BLaER1 treated with 17β-estradiol and CSF1 and Interleukin-3, amounts not matched to agents 10 nM and 100 nM (cell line): ENCODE data around the gene UNC13D.
A peak's percentile ranks its signal among the peaks of the same experiment; 100 is the strongest.

Experiments
- H3K27ac ChIP-seq, 11 experiments: shearing (Covaris generic); formaldehyde crosslinking; 2 replicates each; pipeline ENCODE4 v1.8.1; 2022
- H3K27me3 ChIP-seq, 11 experiments: shearing (Covaris generic); formaldehyde crosslinking; 2 replicates each; pipeline ENCODE4 v1.8.1; 2022
- H3K36me3 ChIP-seq, 11 experiments: shearing (Covaris generic); formaldehyde crosslinking; 2 replicates each; pipeline ENCODE4 v1.8.1; 2022
- H3K4me1 ChIP-seq, 10 experiments: shearing (Covaris generic); formaldehyde crosslinking; 2 replicates each; pipeline ENCODE4 v1.8.1; 2022
- H3K4me2 ChIP-seq, 11 experiments: shearing (Covaris generic); formaldehyde crosslinking; 2 replicates each; pipeline ENCODE4 v1.8.1; 2022
- H3K4me3 ChIP-seq, 10 experiments: shearing (Covaris generic); formaldehyde crosslinking; 2 replicates each; pipeline ENCODE4 v1.8.1; 2022
- H3K9ac ChIP-seq, 11 experiments: shearing (Covaris generic); formaldehyde crosslinking; 2 replicates each; pipeline ENCODE4 v1.8.1; 2022
- H3K9me3 ChIP-seq, 11 experiments: shearing (Covaris generic); formaldehyde crosslinking; replicated peaks in 1 of 11; 2 replicates each; pipeline ENCODE4 v1.8.1; 2022
- H4K20me1 ChIP-seq, 11 experiments: shearing (Covaris generic); formaldehyde crosslinking; 2 replicates each; pipeline ENCODE4 v1.8.1; 2022
- Cebpa-rat ChIP-seq, 11 experiments: shearing (Covaris generic); IDR thresholded peaks; 2 replicates each; pipeline ENCODE4 v1.8.1; 2022

UNC13D gene

DNA sequence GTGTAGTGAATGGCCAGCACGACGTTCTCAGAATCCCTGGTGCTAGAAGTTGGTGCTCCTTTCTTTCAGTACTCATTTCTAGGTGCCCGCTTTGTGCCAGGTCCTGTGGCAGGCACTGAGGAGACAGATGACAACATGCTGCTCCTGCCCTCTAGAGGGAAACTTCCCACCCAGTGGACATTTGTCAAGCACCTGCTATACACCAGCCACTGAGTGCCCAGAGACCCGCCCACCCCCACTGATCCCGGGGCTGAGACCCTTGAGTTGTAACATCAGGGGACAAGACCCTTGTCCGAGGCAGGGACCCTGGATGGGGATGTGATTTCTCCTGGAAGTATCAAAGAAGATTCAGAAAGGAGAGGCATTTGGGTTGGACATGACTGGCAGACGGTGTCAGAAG lies 25.1 kb downstream of the UNC13D start:
- TF ChIP-seq Cebpa-rat (IDR thresholded peaks at IDR 0.05): no peak
- Histone ChIP-seq H4K20me1 (peaks cover 0 to 84% (median 20%) of the 10 kb centered on the region in 11 experiments; a peak in 13 of 22 replicates), H3K27me3 (no peaks in the 10 kb centered on the region), H3K4me1 (peaks cover 0 to 11% (median 3%) of the 10 kb centered on the region in 10 experiments; a peak in 8 of 20 replicates), H3K4me3 (no peak overlapping the region), H3K27ac (no peak overlapping the region), H3K9ac (peak overlapping the region in 1 of 11 experiments; percentile 2; a peak in 2 of 22 replicates), H3K9me3 (no peaks in the 10 kb centered on the region), H3K4me2 (no peak overlapping the region), H3K36me3 (peaks cover 96 to 100% (median 99%) of the 10 kb centered on the region in 11 experiments)

DNA sequence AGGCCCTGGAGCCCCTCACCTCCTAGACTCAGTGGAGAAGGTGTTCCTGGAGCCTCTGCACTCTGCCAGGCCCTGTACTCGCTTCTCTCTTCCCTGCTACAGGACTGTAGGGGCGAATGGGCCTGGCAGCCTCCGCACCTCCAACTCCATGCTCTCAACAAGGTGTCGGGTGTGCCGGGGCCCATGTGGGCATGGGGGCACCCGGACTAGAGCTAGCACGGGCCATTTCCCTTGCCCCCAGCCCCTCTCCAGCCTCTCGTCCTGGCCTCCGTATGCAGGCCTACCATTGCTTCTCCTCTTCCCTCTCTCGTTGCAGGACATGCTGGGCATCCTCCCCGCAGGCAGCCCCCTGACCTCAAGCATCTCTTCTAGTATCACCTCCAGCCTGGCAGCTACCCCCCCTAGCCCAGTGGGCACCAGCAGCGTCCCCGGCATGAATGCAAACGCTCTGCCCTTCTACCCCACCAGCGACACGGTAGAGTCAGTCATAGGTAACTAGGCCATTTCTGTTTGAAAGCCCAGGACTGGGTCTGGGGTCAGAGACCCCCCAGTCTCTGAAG lies 25.8 kb downstream of the UNC13D start:
- H3K27ac ChIP-seq: no peak overlapping the region
- H4K20me1 ChIP-seq: peaks cover 0 to 84% (median 14%) of the 10 kb centered on the region in 11 experiments; a peak in 14 of 22 replicates
- TF ChIP-seq Cebpa-rat (IDR thresholded peaks at IDR 0.05): no peak
- H3K27me3 ChIP-seq: no peaks in the 10 kb centered on the region
- H3K4me2 ChIP-seq: no peak overlapping the region
- no peak overlapping the region for H3K4me3 ChIP-seq
- H3K4me1 ChIP-seq: peaks cover 0 to 11% (median 0%) of the 10 kb centered on the region in 10 experiments; a peak in 5 of 20 replicates
- peak overlapping the region in 2 of 11 experiments; percentile 17 to 29; a peak in 3 of 22 replicates for H3K9ac ChIP-seq
- peaks cover 96 to 100% (median 99%) of the 10 kb centered on the region in 11 experiments for H3K36me3 ChIP-seq
- no peaks in the 10 kb centered on the region for H3K9me3 ChIP-seq

DNA sequence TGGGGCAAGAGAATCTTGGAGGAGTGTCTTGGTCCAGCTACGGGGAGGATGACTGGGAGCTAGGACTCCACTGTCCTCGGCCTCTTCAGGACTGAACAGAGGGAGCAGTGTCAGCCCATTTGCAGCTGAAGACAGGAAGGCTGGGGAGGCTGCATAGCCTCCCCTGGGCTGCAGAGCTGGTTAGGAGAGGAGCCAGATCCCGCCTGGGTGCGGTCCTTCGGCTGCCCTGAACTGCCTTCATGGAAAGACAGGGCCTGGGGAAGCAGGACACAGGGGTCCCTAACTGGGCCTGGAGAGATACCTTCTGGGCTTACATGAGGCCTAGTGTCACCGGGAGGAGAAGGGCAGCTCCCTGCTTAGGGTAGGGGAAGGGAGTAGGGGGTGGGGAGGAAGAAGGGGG lies 26.6 kb downstream of the UNC13D start:
- Histone ChIP-seq H3K4me2 (no peak overlapping the region), H3K9me3 (no peaks in the 10 kb centered on the region), H4K20me1 (peaks cover 0 to 84% (median 14%) of the 10 kb centered on the region in 11 experiments; a peak in 13 of 22 replicates), H3K27ac (no peak overlapping the region), H3K36me3 (peaks cover 96 to 100% (median 99%) of the 10 kb centered on the region in 11 experiments), H3K4me3 (no peak overlapping the region), H3K9ac (no peak overlapping the region), H3K27me3 (no peaks in the 10 kb centered on the region), H3K4me1 (peaks cover 0 to 11% (median 0%) of the 10 kb centered on the region in 10 experiments; a peak in 4 of 20 replicates)
- no peak for TF ChIP-seq Cebpa-rat (IDR thresholded peaks at IDR 0.05)

DNA sequence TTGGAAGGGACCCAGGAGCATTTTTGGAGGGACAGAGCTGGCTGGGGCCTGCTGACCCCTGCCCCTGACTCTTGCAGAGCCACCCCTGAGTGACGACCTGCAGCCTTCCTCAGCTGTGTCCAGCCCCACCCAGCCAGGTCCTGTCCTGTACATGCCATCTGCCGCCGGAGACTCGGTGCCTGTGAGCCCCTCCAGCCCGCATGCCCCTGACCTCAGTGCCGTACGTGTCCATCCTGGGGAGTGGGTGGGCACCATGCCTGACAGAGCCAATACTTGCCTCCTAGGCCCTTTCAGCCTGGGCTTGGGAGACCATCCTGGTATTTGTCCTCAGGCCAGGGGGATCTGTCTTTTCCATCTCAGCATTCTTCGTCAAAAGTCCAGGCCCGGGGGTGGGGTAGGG lies 27.5 kb downstream of the UNC13D start:
- Histone ChIP-seq H3K27me3 (no peaks in the 10 kb centered on the region), H3K4me1 (peaks cover 0 to 4% (median 0%) of the 10 kb centered on the region in 10 experiments; a peak in 2 of 20 replicates), H4K20me1 (peaks cover 0 to 82% (median 7%) of the 10 kb centered on the region in 11 experiments; a peak in 13 of 22 replicates), H3K4me2 (no peak overlapping the region), H3K27ac (no peak overlapping the region), H3K36me3 (peaks cover 97 to 100% (median 100%) of the 10 kb centered on the region in 11 experiments), H3K9ac (peak overlapping the region in 2 of 11 experiments; percentile 1 to 11; a peak in 3 of 22 replicates), H3K4me3 (no peak overlapping the region), H3K9me3 (no peaks in the 10 kb centered on the region)
- TF ChIP-seq Cebpa-rat (IDR thresholded peaks at IDR 0.05): no peak

DNA sequence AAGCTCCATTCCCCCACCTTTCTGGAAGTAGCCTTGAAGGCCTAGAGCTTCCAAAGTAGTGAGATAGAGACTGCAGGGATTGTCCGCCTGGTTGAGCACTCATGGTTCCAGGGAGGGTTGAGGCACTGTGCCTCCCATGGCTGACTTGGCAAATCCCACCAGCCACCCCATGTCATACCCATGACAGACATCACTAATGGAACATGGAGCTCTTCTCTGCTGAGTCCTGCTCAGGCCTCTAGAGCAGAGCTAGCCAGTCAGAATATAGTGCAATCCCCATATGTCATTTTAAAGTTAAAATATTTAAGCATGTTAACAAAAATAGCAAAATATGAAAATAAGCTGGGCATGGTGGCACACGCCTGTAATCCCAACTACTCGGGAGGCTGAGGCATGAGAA lies 28.8 kb downstream of the UNC13D start:
- Histone ChIP-seq H3K27me3 (no peaks in the 10 kb centered on the region), H4K20me1 (peaks cover 0 to 80% (median 7%) of the 10 kb centered on the region in 11 experiments; a peak in 13 of 22 replicates), H3K4me2 (no peak overlapping the region), H3K9ac (no peak overlapping the region), H3K4me3 (no peak overlapping the region), H3K27ac (no peak overlapping the region), H3K36me3 (peaks cover 95 to 100% (median 100%) of the 10 kb centered on the region in 11 experiments), H3K9me3 (no peaks in the 10 kb centered on the region), H3K4me1 (no peaks in the 10 kb centered on the region)
- TF ChIP-seq Cebpa-rat (IDR thresholded peaks at IDR 0.05): no peak

DNA sequence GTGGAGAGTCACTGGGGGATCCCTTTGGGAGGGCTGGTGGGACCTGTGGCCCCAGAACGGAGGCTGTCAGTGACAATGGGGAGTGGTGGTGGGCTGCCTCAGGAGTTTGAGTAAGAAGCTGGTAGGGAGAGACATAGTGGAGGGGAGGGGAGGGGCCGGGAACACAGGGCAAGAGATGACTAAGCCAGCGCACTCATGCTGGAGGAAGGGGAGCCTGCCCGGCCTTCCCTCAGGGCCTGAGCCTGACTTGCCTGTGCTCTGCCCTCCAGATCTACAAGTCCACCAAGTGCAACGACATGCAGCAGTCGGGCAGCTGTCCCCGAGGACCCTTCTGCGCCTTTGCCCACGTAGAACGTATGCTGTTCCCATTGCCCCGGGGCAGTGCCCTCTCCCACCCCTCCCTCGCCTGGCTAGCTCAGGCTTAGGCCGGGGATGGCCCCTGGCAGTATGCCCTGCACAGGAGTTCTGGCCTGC lies 29.3 kb downstream of the UNC13D start:
- H3K27ac ChIP-seq: no peak overlapping the region
- peaks cover 95 to 100% (median 100%) of the 10 kb centered on the region in 11 experiments for H3K36me3 ChIP-seq
- no peaks in the 10 kb centered on the region for H3K27me3 ChIP-seq
- no peak overlapping the region for H3K4me3 ChIP-seq
- TF ChIP-seq Cebpa-rat (IDR thresholded peaks at IDR 0.05): no peak
- H3K4me1 ChIP-seq: no peaks in the 10 kb centered on the region
- H3K9me3 ChIP-seq: no peaks in the 10 kb centered on the region
- no peak overlapping the region for H3K4me2 ChIP-seq
- no peak overlapping the region for H3K9ac ChIP-seq
- peaks cover under 1 to 80% (median 11%) of the 10 kb centered on the region in 11 experiments; a peak in 16 of 22 replicates for H4K20me1 ChIP-seq

DNA sequence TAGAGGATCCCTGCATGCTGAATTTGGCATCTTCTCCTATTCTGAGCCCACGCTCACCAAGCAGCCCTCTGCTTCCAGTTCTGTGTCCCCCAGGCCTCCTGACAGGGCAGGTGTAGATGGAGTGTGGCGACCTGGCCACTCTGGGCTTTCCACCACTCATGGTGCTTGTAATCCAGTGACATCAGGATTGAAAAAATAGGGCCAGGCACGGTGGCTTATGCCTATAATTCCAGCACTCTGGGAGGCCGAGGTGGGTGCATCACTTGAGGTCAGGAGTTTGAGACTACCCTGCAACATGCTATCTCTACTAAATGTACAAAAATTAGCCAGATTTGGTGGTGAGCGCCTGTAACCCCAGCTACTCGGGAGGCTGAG lies 30.2 kb downstream of the UNC13D start:
- Histone ChIP-seq H3K27ac (no peak overlapping the region), H3K4me3 (no peak overlapping the region), H3K4me2 (no peak overlapping the region), H3K4me1 (peaks cover 0 to 7% (median 6%) of the 10 kb centered on the region in 10 experiments; a peak in 14 of 20 replicates), H3K27me3 (no peaks in the 10 kb centered on the region), H3K9me3 (no peaks in the 10 kb centered on the region), H3K9ac (no peak overlapping the region), H4K20me1 (peaks cover 9 to 83% (median 20%) of the 10 kb centered on the region in 11 experiments; a peak in 19 of 22 replicates), H3K36me3 (peaks cover 95 to 100% (median 99%) of the 10 kb centered on the region in 11 experiments)
- no peak for TF ChIP-seq Cebpa-rat (IDR thresholded peaks at IDR 0.05)

DNA sequence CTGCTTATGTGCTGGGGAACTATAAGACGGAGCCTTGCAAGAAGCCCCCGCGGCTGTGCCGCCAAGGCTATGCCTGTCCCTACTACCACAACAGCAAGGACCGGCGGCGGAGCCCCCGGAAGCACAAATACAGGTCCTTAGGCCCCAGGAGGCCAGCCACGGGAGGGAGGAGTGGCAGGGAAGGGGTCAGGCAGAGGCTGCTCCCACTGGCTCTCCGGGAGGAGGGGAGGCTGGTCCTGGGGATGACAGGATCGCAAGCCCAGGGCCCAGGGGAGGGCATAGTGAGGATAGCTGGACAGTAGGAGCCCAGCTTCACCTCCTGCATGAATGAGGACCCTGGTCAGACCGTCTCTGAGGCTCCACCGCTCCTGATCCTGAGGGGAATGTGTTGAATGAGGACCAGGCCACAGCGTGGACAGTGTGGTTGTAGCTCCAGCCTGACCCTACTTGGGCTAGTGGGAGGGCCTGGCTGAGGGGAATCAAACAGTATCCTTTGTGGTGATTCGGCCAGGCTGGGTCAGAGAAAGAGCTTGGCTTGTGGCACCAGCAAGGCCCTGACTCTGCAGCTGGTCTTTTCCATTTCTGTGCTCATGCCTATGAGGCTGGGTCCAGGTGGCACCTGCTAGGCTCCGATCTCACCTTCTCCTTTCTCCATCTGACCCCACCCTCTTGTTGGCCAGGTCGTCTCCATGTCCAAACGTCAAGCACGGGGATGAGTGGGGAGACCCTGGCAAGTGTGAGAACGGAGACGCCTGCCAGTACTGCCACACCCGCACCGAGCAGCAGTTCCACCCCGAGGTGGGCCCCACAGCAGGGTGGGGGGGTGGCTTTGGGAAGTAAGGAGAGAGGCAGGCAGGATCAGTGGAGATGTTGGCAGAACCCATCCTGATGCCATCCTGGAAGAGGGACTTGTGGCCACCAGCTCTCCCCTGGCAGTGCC lies 30.9 kb downstream of the UNC13D start:
- peak overlapping the region in 1 of 11 experiments; percentile 13; a peak in 1 of 22 replicates for H3K9ac ChIP-seq
- peaks cover 13 to 82% (median 24%) of the 10 kb centered on the region in 11 experiments; a peak in 20 of 22 replicates for H4K20me1 ChIP-seq
- H3K36me3 ChIP-seq: peaks cover 89 to 93% (median 92%) of the 10 kb centered on the region in 11 experiments
- peaks cover 5 to 13% (median 11%) of the 10 kb centered on the region in 10 experiments for H3K4me1 ChIP-seq
- no peak overlapping the region for H3K4me3 ChIP-seq
- no peak overlapping the region for H3K27ac ChIP-seq
- TF ChIP-seq Cebpa-rat (IDR thresholded peaks at IDR 0.05): no peak
- no peaks in the 10 kb centered on the region for H3K9me3 ChIP-seq
- H3K27me3 ChIP-seq: no peaks in the 10 kb centered on the region
- H3K4me2 ChIP-seq: no peak overlapping the region
